ENCODE results near the gene KRTAP10-1.
"Not testable (repeated sequence)": the region's sequence is repeated elsewhere in the genome, so short reads cannot be mapped to it uniquely, and the experiment has no call there.

Gene KRTAP10-1

GRCh38 chr21:44571844-44572782 is 32.1 kb upstream of the KRTAP10-1 start:
- in situ Hi-C loops (cut with HindIII; ENCODE audit: low sequenced_read_pairs) = no loop called here

- in situ Hi-C loops (cut with HindIII; ENCODE audit: low sequenced_read_pairs) = no loop called here
Observed at GRCh38 chr21:44571296-44571695, 31.3 kb upstream of the KRTAP10-1 start.

DNA sequence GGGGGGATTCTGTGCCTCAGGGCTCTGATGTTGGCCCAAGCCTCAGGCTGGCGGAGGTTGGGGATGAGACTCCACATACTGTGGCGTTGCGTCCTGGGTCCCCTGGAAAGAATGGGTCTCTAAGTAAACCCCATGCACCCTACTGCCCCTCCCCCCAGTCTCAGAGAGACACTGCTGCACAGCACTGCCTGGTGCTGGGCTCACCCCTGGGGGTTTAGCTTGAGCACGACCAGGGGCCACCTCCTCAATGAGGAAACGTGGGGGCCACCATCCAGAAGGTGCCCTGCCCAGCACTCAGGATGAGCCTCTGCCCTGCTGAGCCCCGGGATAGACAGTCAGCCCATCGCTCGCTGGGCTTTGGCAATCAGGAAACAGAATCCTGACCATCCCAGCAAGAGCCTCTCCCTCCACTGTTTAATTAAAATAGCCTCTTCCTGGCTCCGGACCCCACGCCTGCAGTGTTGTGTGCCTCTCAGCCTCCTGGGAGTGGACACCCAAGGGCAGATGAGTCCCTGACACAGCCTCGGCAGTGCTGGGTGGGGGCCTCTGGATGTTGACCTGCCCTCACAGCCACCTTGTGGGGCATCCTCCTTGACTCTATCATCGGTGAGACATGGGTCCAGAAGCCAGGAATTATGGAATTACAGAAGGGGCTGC is 30.0 kb upstream of the KRTAP10-1 start:
- in situ Hi-C loops (cut with HindIII; ENCODE audit: low sequenced_read_pairs) = no loop called here

GRCh38 chr21:44568667-44569556 is 28.9 kb upstream of the KRTAP10-1 start:
- in situ Hi-C loops (cut with HindIII; ENCODE audit: low sequenced_read_pairs) = no loop called here

DNA sequence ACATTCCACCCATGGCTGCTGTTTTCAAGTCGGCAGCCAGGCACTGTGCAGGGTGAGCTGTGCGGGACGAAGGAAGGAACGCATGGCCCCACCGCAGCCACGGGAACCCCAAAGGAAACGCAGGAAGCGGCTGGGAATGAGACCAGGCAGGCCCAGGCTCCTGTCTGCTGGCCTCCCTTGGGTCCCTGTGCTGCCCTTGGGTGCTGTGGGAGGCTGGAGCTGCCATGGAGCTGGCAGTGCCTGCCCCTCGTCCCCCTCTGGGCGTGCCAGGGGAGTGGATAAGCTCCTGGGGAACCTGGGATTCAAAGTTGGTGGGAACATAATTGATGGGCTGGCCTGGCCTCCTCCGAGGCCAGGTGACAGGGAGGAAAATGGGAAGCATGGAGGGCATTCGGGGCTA is 28.3 kb upstream of the KRTAP10-1 start:
- in situ Hi-C loops (cut with HindIII; ENCODE audit: low sequenced_read_pairs) = no loop called here

DNA sequence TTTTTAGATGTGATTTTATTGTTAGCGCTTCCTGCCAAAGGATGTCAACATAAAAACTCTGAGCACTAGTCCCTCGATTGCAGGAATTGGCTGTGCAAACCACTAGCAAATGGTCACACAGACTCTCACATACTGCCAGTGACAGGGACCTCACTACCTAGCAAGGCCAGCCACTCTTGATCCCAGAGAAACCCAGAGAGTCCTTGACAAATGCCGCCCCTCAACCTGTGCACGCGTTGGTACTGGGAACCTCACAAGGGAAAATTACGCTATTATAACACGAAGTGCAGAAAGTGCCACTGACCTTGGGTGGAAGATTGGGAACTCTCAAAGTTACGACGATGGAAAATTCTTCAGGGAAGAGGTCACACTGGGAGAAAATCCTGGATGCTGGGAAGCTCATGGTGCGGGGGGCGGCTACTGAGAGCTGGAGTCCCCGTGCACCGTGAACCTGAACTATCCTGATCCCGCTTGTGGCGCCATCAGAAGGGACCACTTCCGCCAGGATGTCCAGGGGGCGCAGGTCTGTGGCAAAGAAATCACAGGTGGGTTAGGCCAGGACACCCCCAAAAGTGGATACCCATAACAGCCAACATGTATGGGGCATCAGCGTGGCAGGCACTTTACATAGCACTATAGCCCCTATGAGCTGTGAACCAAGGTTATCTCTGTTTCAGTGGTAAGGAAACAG is 27.6 kb upstream of the KRTAP10-1 start:
- in situ Hi-C loops (cut with HindIII; ENCODE audit: low sequenced_read_pairs) = no loop called here

- in situ Hi-C loops (cut with HindIII; ENCODE audit: low sequenced_read_pairs) = no loop called here
Observed at GRCh38 chr21:44566403-44566802, 26.4 kb upstream of the KRTAP10-1 start.

GRCh38 chr21:44564886-44565598 is 25.0 kb upstream of the KRTAP10-1 start:
- in situ Hi-C loops (cut with HindIII; ENCODE audit: low sequenced_read_pairs) = no loop called here

GRCh38 chr21:44564099-44564498 is 24.1 kb upstream of the KRTAP10-1 start:
- in situ Hi-C loops (cut with HindIII; ENCODE audit: low sequenced_read_pairs) = no loop called here

GRCh38 chr21:44558695-44559094 is 18.7 kb upstream of the KRTAP10-1 start, which contains the start of gene KRTAP10-3:
KRTAP10-3 (minus strand) TSS chr21:44558795; CDS start chr21:44558715, 80 bp downstream.
- in situ Hi-C loops (cut with HindIII; ENCODE audit: low sequenced_read_pairs) = no loop called here

DNA sequence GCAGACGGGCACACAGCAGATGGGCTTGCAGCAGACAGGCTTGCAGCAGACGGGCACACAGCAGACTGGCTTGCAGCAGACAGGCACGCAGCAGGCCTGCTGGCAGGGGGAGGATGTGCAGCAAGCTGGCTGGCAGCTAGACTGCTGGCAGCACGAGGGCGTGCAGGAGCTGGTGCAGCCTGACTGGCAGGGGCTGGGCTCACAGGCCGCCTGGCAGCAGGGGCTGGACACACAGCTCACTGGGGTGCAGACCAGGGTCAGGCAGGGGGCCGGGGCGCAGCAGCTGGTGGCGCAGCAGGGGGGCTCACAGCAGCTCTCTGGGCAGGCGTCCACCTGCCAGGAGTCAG is 18.3 kb upstream of the KRTAP10-1 start:
- in situ Hi-C loops (cut with HindIII; ENCODE audit: low sequenced_read_pairs) = not testable (repeated sequence)

DNA sequence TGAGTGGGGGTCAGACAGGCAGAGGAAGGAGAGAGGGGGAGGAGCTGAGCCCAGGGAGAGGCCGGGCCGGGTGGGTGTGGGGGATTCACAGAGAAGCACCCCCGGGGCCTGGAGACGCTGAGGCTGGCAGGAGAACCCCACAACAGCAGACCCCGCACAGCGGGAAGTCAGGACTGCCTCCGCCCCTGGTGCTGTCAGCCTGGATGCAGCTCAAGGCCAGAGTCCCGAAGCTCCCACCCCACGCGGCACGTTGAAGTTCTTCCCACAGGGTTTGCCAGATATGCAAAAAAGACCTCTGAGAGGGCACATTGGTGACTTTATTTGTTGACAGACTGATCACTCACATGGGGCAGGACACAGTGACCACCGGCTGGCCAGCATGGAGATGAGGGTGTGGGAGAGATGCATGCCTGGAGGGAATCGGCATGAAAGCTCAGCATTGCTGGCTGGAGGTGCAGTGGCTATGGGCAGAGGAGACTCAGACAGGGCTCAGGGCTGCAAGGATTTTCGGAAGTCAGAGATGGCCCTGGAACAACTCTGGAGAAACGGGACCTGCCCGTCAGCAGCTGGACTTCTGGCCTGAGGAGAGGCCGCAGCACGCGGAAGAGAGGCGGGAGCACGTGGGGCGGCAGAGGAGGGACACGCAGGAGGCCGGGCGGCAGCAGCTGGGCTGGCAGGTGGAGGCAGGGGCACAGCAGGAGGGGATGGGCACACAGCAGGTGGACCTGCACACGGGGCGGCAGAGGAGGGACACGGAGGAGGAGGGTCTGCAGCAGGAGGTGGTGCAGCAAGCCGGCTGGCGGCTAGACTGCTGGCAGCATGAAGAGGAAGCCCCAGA is 17.7 kb upstream of the KRTAP10-1 start:
- in situ Hi-C loops (cut with HindIII; ENCODE audit: low sequenced_read_pairs) = no loop called here

GRCh38 chr21:44556879-44557278 is 16.9 kb upstream of the KRTAP10-1 start:
- in situ Hi-C loops (cut with HindIII; ENCODE audit: low sequenced_read_pairs) = no loop called here

GRCh38 chr21:44555200-44555875 is 15.3 kb upstream of the KRTAP10-1 start:
- in situ Hi-C loops (cut with HindIII; ENCODE audit: low sequenced_read_pairs) = no loop called here

DNA sequence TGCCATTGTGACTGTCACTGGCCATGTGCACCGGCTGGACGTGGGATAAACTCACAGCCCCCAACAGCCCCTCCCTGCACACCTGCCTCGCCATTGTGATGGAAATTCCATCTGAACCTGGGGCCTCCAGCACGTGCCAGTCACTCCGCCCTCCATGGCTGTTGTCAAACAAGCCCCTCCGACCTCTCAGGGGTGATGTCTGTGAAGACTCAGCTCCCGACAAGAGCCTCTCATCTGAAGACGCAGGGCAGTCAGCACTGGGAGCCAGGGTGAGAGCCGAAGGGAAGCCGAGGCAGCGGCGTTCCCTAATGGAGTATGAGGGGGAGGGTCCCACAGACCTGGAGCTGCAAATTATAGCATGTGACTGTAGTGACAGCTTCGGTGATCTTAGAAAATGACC is 12.7 kb upstream of the KRTAP10-1 start:
- in situ Hi-C loops (cut with HindIII; ENCODE audit: low sequenced_read_pairs) = no loop called here

DNA sequence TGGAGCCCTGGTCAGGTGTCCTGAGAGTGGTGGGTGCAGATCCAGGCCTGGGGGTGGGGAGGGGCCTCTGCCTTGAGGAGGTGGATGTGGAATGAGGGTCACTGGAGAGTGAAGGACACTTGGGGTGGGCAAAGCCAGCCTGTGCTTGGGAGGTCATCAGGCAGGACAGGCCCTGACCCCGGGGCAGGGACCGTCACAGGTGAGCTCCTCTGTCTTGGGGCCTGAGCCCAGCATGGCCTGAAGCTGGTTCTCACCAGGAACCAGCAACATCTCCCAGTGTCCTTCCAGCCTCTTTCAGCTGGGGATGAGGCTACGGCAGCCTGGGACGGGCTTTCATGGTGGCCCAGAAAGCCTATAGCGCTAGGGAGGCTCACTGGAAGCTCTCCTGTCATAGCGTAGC is 12.1 kb upstream of the KRTAP10-1 start:
- in situ Hi-C loops (cut with HindIII; ENCODE audit: low sequenced_read_pairs) = no loop called here

DNA sequence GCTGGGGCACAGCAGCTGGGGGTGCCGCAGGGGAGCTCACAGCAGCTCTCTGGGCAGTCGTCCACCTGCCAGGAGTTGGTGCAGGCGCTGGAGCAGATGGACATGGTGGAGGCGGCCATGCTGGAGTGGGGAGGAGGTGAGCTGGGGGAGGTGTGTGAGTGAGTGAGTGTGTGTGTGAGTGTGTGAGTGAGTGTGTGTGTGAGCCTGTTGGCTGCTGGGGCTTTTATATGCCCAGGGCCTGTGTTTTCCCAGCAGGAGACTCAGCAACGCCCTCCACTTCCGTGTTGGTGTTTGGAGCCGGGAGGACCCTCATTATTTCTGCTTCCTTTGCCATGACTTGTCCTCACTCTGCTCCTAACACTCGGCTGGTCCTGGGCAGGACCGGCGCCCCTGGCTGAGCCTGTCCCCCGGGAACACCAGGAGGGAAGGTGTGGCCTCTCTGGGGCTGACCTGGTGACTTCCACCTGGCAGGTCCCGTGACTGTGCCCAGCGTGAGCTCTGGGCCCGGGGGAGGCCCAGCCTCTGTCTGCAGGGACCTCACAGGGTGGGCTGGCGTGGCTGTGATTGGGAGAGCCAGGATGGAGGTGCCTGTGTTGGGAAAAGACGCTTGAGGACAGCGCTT is 11.5 kb upstream of the KRTAP10-1 start, which contains the start of gene KRTAP10-2:
TSS of gene KRTAP10-2 (minus strand) at position 166 of the 622 bp plus-strand sequence. CDS start at position 119, 47 bp downstream.
- in situ Hi-C loops (cut with HindIII; ENCODE audit: low sequenced_read_pairs) = no loop called here

- in situ Hi-C loops (cut with HindIII; ENCODE audit: low sequenced_read_pairs) = no loop called here
Observed at GRCh38 chr21:44550807-44551206, 10.8 kb upstream of the KRTAP10-1 start.
